ENCODE results near the gene ING5. TPM values are rescaled to one million over a fixed set of nuclear protein-coding genes. Genes with fewer than 3 reads are reported as not detected.

Gene ING5
- total RNA-seq, 1 experiment from 2014 or later = 45.9 TPM

GRCh38 chr2:241772063-241772499, 70.2 kb downstream of the ING5 start:
- Histone ChIP-seq H3K27ac (ENCODE audit: low read depth, low read length) (no peak overlapping the region), H3K9me2 (ENCODE audit: insufficient read depth) (no peaks in the 10 kb centered on the region), H3K4me1 (ENCODE audit: control insufficient read depth in 1 of 2, insufficient read depth in 2 of 2, low read length in 2 of 2) (peaks cover 16 to 22% of the 10 kb centered on the region in 2 experiments), H3K9me3 (ENCODE audit: control insufficient read depth in 1 of 2, insufficient read depth in 1 of 2, low read depth in 1 of 2, low read length in 2 of 2) (no peaks in the 10 kb centered on the region), H3K36me3 (ENCODE audit: control insufficient read depth in 1 of 2, insufficient read depth in 2 of 2, low read length in 2 of 2) (no peaks in the 10 kb centered on the region), H2AFZ (ENCODE audit: low read depth, low read length, poor library complexity, severe bottlenecking) (no peak overlapping the region), H3K27me3 (ENCODE audit: insufficient read depth, low read length) (no peaks in the 10 kb centered on the region), H3K9ac (ENCODE audit: low read length) (no peak overlapping the region), H3K79me2 (ENCODE audit: insufficient read depth, low read length) (no peaks in the 10 kb centered on the region), H3K4me2 (ENCODE audit: low read length) (no peak overlapping the region), H4K20me1 (ENCODE audit: insufficient read depth) (no peaks in the 10 kb centered on the region), H3K4me3 (replicated peaks in 1 of 2; ENCODE audit: low read depth in 1 of 2, low read length in 2 of 2) (no peak overlapping the region)
- TF ChIP-seq ELF1 (IDR thresholded peaks at IDR 0.05; ENCODE audit: borderline replicate concordance, low read depth) = no peak
- TF ChIP-seq MAX (IDR thresholded peaks at IDR 0.05) = no peak
- no peak for TF ChIP-seq EGR1 (IDR thresholded peaks at IDR 0.05; ENCODE audit: low read depth)
- TF ChIP-seq REST (IDR thresholded peaks at IDR 0.05; ENCODE audit: low read depth) = no peak
- TF ChIP-seq CTCF (IDR thresholded peaks at IDR 0.05 in 2 of 3, conservative IDR thresholded peaks at IDR 0.05 in 1 of 3; ENCODE audit: borderline replicate concordance in 1 of 3, insufficient read depth in 1 of 3, low read depth in 2 of 3, low read length in 2 of 3) = no peak
- no peak for TF ChIP-seq ZNF274 (IDR thresholded peaks at IDR 0.05; ENCODE audit: low read depth, low read length)
- TF ChIP-seq CEBPB (IDR thresholded peaks at IDR 0.05; ENCODE audit: low read depth) = no peak
- TF ChIP-seq SIN3A (IDR thresholded peaks at IDR 0.05; ENCODE audit: low read depth) = no peak
- no peak for TF ChIP-seq YY1 (IDR thresholded peaks at IDR 0.05; ENCODE audit: extremely low read depth, insufficient replicate concordance, low read depth, low read length)
- TF ChIP-seq SP1 (IDR thresholded peaks at IDR 0.05; ENCODE audit: low read depth) = no peak
- TF ChIP-seq FOSL1 (IDR thresholded peaks at IDR 0.05; ENCODE audit: low read depth) = no peak
- TF ChIP-seq EZH2 (IDR thresholded peaks at IDR 0.05) = no peak
- no peak for TF ChIP-seq POLR2A (IDR thresholded peaks at IDR 0.05; ENCODE audit: borderline replicate concordance, extremely low read depth, insufficient read depth, insufficient read length)
- ChIA-PET POLR2A (no interaction called here), CTCF (no interaction called here), RAD21 (ENCODE audit: low non-redundant PET in 1 of 2, low total read pairs in 2 of 2, uncharacterized antibody in 2 of 2, unreplicated experiment in 2 of 2) (no interaction called here)
- intact Hi-C loops (cut with micrococcal nuclease) = no loop called here
- ATAC-seq (no peak), DNase-seq (ENCODE audit: low read depth, low spot score) (no peak)
- BruUV-seq (replicated peaks) = no TSS peak
